Activated CD4-positive, alpha-beta T cell treated with anti-CD3 and anti-CD28 coated beads, Interleukin-10, Interleukin-2, amounts not matched to agents 100 ng/mL and 50 ng/mL, durations not matched to agents 16 hours and 8 hours (primary cell): ENCODE results near the gene ITCH.
"Not testable (repeated sequence)": the region's sequence is repeated elsewhere in the genome, so short reads cannot be mapped to it uniquely, and the experiment has no call there.

ENCODE experiments used
- DNase-seq: peaks from one replicate; pipeline ENCODE4 v3.0.0-alpha.2; 2020

ITCH gene

DNA sequence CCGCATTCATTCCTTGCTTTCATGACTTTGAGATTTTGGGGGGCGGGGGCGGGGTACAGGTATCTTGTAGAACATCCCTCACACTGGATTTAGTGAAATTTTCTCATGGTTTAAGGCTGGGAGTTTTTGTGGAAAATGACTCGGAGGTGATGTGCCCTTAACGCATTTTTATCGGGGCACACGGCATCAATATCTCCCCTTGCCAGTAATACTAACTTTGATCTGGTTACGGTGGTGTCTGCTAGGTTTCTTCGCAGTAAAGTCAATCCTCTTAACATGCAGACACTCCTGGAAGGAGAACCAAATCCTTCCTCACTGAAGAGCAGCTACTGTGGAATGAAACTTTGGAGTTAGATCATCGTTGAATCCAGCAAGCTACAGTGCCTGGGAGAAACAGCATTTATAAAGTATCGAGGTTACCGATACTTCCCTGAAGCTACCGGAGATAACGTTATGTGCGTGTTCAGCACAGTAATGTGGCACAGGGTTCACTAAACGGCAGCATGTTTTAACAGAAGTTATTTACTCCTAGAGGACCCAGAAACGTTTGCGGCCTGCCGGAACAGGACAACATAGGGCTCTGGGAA lies 151.9 kb downstream of the ITCH start:
- DNase-seq = no peak

GRCh38 chr20:34515484-34516246 lies 152.6 kb downstream of the ITCH start:
- peak; percentile 84 for DNase-seq

DNA sequence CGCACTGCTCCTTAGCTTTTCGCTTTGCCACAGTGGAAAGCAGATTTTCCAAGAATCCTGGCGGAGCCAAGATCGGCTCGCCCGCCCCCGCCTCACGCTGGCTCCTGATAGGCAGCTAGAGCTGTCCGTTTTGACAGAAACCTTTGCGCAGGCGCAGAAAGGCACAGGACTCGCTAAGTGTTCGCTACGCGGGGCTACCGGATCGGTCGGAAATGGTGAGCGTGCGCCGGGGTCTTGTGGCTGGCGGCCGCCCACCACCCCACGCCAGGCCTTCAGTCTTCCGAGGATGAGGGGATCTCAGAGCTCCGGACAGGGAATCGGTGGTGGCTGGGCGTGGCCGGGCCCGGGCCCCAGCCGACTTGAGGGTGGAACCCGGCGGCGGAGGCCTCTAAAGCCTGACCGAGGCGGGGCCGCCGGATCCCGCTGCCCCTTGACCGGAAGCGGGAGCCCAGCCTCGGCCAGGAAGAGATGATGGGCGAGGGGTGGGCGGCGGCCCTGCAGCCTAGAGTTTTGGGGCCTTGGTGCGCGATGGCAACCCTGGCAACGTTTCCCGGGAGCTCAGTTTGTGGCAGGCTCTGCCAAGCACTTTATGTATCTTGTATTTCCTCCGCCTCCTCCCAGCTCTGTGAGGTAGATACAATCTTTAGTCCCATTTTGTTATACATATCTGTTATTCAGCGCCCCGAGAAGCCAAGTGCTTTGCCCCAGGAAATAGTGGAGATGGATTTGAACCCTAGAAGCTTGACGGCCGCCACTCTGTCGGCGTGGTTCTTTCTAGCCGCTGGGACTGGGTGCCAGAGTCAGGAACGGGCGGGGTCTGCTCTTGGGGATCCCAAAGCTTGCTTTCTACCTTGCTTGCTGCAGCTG lies 153.4 kb downstream of the ITCH start, which contains the start of gene DYNLRB1:
Gene DYNLRB1, plus strand, starts transcription at position 176 of the 867 bp plus-strand sequence. Its CDS starts 37 bp downstream, at position 213.
- peak; percentile 95 for DNase-seq

- DNase-seq = peak; percentile 41
Measured at GRCh38 chr20:34517114-34517505, 154.0 kb downstream of the ITCH start.

- peak; percentile 12 for DNase-seq
Measured at GRCh38 chr20:34518863-34519262, 155.8 kb downstream of the ITCH start.

GRCh38 chr20:34519841-34520240 lies 156.8 kb downstream of the ITCH start:
- not testable (repeated sequence) for DNase-seq

DNA sequence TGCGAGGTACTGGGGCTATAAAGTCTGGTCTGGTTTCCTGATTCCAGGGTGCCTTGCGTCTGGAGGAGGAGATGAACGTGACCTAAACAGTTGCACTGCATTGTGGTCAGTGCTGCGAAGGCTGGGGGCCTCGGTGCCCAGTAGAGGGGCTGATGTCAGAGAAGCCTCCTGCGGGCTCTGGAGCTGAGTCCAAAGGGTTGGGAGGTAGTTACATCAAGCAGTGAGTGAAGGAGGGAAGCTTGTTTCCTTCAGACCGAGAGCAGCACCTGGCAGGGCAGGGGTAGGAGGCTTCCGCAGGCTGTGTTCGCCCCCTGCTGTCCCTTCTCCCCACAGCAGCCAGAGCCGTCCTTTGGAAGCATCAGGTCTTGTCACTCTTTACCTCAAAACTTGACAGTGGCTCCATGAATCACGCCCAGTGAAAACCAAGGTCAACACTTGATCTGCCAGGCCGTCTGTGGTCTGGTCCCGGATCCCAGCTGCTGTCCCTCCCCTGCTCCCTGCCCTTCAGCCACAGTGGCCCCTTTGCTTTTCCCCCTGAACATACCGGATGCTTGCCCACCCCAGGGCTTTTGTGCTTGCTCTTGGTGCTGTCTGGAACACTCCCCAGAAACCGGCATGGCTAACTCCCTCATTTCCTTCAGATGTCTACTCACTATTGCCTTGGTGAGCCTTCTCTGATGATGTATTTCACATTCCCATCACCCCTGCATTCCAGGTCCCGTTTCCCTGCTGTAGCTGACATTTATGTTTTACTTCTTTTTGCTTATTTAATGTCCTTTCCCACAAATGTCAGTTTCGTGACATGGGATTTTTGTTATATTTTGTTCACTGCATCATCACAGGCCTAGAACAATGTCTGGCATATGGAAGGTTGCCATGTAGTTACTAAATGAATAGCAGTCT lies 160.1 kb downstream of the ITCH start:
- DNase-seq = peak; percentile 50

- no peak for DNase-seq
Measured at GRCh38 chr20:34524426-34524825, 161.4 kb downstream of the ITCH start.

DNA sequence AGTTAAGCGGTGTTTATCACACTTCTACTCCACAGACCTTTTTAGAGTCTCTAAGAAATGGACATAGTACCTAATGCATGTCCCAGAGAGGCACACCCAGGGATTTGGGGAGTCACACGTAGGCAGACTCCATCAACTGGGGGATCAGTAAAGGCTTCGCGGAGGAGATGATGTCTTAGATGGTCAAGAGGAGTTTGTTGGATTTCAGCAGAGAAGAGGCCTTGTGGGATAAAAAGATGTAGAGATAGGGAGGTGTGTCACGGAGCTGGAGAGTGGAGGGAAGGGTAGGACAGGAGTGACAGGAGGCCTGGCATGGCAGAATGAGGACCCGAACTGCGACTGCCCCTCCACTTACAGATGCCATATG lies 162.3 kb downstream of the ITCH start:
- no peak for DNase-seq

DNA sequence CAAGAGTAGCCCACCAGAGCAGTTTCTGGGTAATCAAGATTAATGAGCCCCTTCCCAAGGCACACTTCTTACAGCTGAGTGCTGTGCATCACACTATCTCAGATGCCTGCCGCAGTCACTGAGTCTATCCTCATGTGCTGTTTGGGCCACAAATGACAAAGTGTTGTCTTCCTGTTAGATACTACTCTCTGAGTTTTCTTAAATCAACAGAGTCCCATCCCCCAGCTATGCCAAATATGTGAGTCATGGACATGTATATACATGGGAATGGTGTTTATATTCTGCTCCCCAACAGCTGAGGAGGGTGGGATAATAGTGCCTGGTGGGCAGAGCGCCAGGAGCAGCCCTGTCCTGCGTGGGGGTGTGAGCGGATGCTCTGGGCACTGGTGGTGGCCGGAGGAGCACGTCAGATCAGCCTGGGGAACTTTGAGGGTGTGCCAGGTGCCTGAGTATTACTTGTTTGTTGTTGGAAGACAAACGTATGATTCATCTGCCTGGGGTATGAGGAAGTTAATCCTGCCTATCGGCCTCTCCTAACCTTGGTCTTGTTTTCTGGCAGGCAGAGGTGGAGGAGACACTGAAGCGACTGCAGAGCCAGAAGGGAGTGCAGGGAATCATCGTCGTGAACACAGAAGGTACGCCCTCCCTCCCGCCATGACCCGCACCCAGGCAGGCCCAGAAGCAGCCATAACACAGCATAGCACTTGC lies 162.8 kb downstream of the ITCH start:
- no peak for DNase-seq

- DNase-seq = no peak
Measured at GRCh38 chr20:34526466-34526865, 163.4 kb downstream of the ITCH start.

- DNase-seq = no peak
Measured at GRCh38 chr20:34527016-34527415, 163.9 kb downstream of the ITCH start.

DNA sequence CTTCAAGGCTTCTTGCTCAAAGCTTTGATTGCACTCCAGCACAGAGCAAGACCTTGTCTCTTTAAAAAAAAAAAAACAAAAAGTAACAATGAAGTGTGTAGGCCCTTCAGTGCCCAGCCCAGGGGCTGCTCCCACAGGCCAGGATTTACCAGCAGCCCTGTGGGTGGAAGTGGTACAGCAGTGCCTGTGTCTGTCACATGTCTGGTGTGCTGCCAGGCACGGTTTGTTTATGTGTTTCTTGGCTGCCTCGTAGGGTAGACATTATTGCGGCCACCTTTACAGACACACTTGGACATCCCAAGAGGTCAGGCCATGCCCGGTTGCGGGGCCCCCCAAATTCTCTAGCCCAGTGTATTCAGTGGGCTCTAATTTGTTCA lies 165.8 kb downstream of the ITCH start:
- no peak for DNase-seq

- DNase-seq = no peak
Measured at GRCh38 chr20:34529742-34530141, 166.7 kb downstream of the ITCH start.

- no peak for DNase-seq
Measured at GRCh38 chr20:34530342-34530741, 167.3 kb downstream of the ITCH start.

- DNase-seq = no peak
Measured at GRCh38 chr20:34531608-34532265, 168.7 kb downstream of the ITCH start.

DNA sequence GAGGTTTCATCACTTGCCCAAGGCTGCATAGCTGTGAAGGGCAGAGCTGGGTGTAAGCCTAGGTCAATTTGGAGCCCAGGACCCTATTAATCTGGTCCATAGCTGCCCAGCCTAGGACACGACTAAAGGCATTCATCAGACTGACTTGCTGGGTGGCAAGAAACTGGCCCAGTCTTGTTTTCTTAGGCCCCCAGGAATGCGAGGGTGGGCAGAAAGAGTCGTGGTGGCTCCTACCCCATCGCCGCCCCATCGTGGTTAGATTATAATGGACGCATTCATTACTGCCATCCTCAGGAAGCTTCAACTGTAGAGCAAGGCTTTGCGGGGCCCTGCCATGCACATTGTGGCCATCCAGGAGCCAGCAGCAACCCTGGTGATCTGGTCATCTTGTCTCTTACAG lies 169.2 kb downstream of the ITCH start:
- no peak for DNase-seq

- no peak for DNase-seq
Measured at GRCh38 chr20:34532756-34533155, 169.7 kb downstream of the ITCH start.

- DNase-seq = no peak
Measured at GRCh38 chr20:34534391-34535165, 171.5 kb downstream of the ITCH start.

DNA sequence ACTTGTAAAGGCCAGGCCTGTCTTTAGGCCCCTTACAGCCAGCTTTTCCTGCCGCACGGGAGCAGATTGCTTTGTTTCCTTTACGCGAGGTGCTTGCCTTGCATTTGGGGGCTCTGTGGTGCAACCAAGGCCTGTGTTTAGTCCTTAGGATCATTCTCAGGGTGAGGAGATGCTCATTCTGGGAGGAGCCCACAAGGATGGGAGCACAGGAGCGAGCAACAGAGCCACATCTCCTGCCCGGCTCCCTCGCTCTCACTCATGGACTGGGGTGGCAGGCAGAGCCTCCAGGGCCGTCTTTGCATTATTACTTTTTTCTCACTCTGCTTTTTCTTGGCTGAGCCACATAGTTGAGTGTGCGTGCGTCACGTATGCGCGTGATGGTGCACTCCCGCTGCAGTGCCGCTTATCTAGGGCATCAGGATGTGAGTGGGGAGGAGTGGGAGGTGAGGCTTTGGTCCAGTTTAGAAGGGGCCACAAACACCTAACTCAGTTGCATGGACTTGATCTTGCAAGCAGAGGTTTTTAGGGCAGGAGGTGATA lies 172.3 kb downstream of the ITCH start:
- no peak for DNase-seq
